ENCODE data around the gene PPIB. TPM values are rescaled to one million over a fixed set of nuclear protein-coding genes. Genes with fewer than 3 reads are reported as not detected.

Gene PPIB
- total RNA-seq, 2 experiments from 2014 or later = 308 to 386 TPM

GRCh38 chr15:64153480-64154367 lies 9.1 kb downstream of the PPIB start:
- H3K27me3 Mint-ChIP-seq = peaks cover 11% of the 10 kb centered on the region
- DNase-seq = peak; percentile 95
- peaks cover 35% of the 10 kb centered on the region for H3K4me1 Mint-ChIP-seq
- CTCF ChIA-PET = interaction anchor here (0.6 to 2.9 kb wide), 39 partner anchors 8 to 666 kb away, joined by 3 to 29 read pairs (median 4); partner anchors contain the start of genes CIAO2A, PPIB and SNX1
- peak; percentile 86 for ATAC-seq
- peak overlapping the region; percentile 54 for H3K4me3 Mint-ChIP-seq
- no peaks in the 10 kb centered on the region for H3K9me3 Mint-ChIP-seq (ENCODE audit: low read depth)
- peaks cover 25% of the 10 kb centered on the region for H3K36me3 Mint-ChIP-seq
- H3K27ac Mint-ChIP-seq = peak overlapping the region; percentile 76

GRCh38 chr15:64152507-64153387 lies 10.1 kb downstream of the PPIB start:
- H3K9me3 Mint-ChIP-seq (ENCODE audit: low read depth) = no peaks in the 10 kb centered on the region

GRCh38 chr15:64151727-64152506 lies 10.9 kb downstream of the PPIB start, which contains the start of gene SNX22:
Gene SNX22 (plus strand): TSS chr15:64151731. CDS start chr15:64151776, 45 bp downstream.
- ATAC-seq (peak; percentile 7), DNase-seq (no peak)
- H3K27ac Mint-ChIP-seq = no peak within 1 kb of the TSS
- peak within 1 kb of the TSS; percentile 71 for H3K4me3 Mint-ChIP-seq
- CTCF ChIA-PET = interaction anchor here (1.2 to 2.9 kb wide), 8 partner anchors 11 to 542 kb away, joined by 3 to 29 read pairs (median 9); partner anchors contain the start of genes CIAO2A and PPIB
- H3K27me3 Mint-ChIP-seq = peaks cover 11% of the 10 kb centered on the region
- H3K4me1 Mint-ChIP-seq = peaks cover 28% of the 10 kb centered on the region
- no peaks in the 10 kb centered on the region for H3K9me3 Mint-ChIP-seq (ENCODE audit: low read depth)
- H3K36me3 Mint-ChIP-seq = peaks cover 12% of the 10 kb centered on the region

More at GRCh38 chr15:64152507-64153387, 10.1 kb downstream of the PPIB start:
- CTCF ChIA-PET = interaction anchor here (0.6 to 2.9 kb wide), 37 partner anchors 7 to 665 kb away, joined by 3 to 29 read pairs (median 4); partner anchors contain the start of genes CIAO2A, PPIB and SNX1
- no peak overlapping the region for H3K4me3 Mint-ChIP-seq
- H3K4me1 Mint-ChIP-seq = peaks cover 28% of the 10 kb centered on the region
- ATAC-seq (no peak), DNase-seq (no peak)
- H3K27ac Mint-ChIP-seq = no peak overlapping the region
- peaks cover 18% of the 10 kb centered on the region for H3K36me3 Mint-ChIP-seq
- peaks cover 11% of the 10 kb centered on the region for H3K27me3 Mint-ChIP-seq

- H3K4me3 Mint-ChIP-seq = no peak overlapping the region
- H3K27ac Mint-ChIP-seq = no peak overlapping the region
- ATAC-seq = no peak
These were observed 12.8 kb downstream of the PPIB start for GRCh38 chr15:64149893-64150578.

GRCh38 chr15:64149424-64149823 lies 13.4 kb downstream of the PPIB start:
- peaks cover 28% of the 10 kb centered on the region for H3K4me1 Mint-ChIP-seq
- H3K4me3 Mint-ChIP-seq = peak overlapping the region; percentile 25
- ATAC-seq = no peak
- peak; percentile 62 for DNase-seq
- peaks cover 11% of the 10 kb centered on the region for H3K27me3 Mint-ChIP-seq
- CTCF ChIA-PET = interaction anchor here (0.6 to 1.9 kb wide), 8 partner anchors 32 to 567 kb away, joined by 3 to 9 read pairs (median 4); partner anchors contain the start of gene SNX1
- peak overlapping the region; percentile 63 for H3K27ac Mint-ChIP-seq
- peaks cover 2% of the 10 kb centered on the region for H3K36me3 Mint-ChIP-seq
- no peaks in the 10 kb centered on the region for H3K9me3 Mint-ChIP-seq (ENCODE audit: low read depth)

More at GRCh38 chr15:64149893-64150578, 12.8 kb downstream of the PPIB start:
- Mint-ChIP-seq H3K9me3 (ENCODE audit: low read depth) (no peaks in the 10 kb centered on the region), H3K36me3 (peaks cover 4% of the 10 kb centered on the region), H3K4me1 (peaks cover 28% of the 10 kb centered on the region), H3K27me3 (peaks cover 11% of the 10 kb centered on the region)
- CTCF ChIA-PET = interaction anchor here (0.6 to 1.9 kb wide), 9 partner anchors 31 to 566 kb away, joined by 3 to 9 read pairs (median 4); partner anchors contain the start of gene SNX1
- no peak for DNase-seq

GRCh38 chr15:64148581-64148980 lies 14.2 kb downstream of the PPIB start:
- peaks cover 11% of the 10 kb centered on the region for H3K27me3 Mint-ChIP-seq
- peaks cover 2% of the 10 kb centered on the region for H3K36me3 Mint-ChIP-seq
- CTCF ChIA-PET = interaction anchor here (0.9 to 1.9 kb wide), 2 partner anchors 38 to 539 kb away, joined by 3 to 6 read pairs; no protein-coding TSS in a partner anchor
- peaks cover 27% of the 10 kb centered on the region for H3K4me1 Mint-ChIP-seq
- no peak overlapping the region for H3K27ac Mint-ChIP-seq
- no peaks in the 10 kb centered on the region for H3K9me3 Mint-ChIP-seq (ENCODE audit: low read depth)
- ATAC-seq = no peak
- DNase-seq = no peak
- H3K4me3 Mint-ChIP-seq = no peak overlapping the region

GRCh38 chr15:64148168-64148567 lies 14.7 kb downstream of the PPIB start:
- Mint-ChIP-seq H3K4me1 (peaks cover 22% of the 10 kb centered on the region), H3K36me3 (peaks cover 2% of the 10 kb centered on the region), H3K4me3 (no peak overlapping the region), H3K27me3 (peaks cover 7% of the 10 kb centered on the region), H3K9me3 (ENCODE audit: low read depth) (no peaks in the 10 kb centered on the region), H3K27ac (no peak overlapping the region)
- CTCF ChIA-PET = interaction anchor here (0.9 to 1.9 kb wide), 2 partner anchors 37 to 538 kb away, joined by 3 to 6 read pairs; no protein-coding TSS in a partner anchor
- ATAC-seq (no peak), DNase-seq (no peak)

- no peak for ATAC-seq
- no peak for DNase-seq
- CTCF ChIA-PET = interaction anchor here (0.5 to 1.3 kb wide), 3 partner anchors 8 to 469 kb away, joined by 3 read pairs; no protein-coding TSS in a partner anchor
- Mint-ChIP-seq H3K27ac (no peak overlapping the region), H3K9me3 (ENCODE audit: low read depth) (no peaks in the 10 kb centered on the region), H3K36me3 (peaks cover 3% of the 10 kb centered on the region), H3K4me1 (peaks cover 15% of the 10 kb centered on the region), H3K4me3 (no peak overlapping the region), H3K27me3 (no peaks in the 10 kb centered on the region)
These were observed 15.7 kb downstream of the PPIB start for GRCh38 chr15:64146885-64147681.

- H3K27me3 Mint-ChIP-seq = no peaks in the 10 kb centered on the region
- H3K9me3 Mint-ChIP-seq (ENCODE audit: low read depth) = no peaks in the 10 kb centered on the region
- H3K36me3 Mint-ChIP-seq = peaks cover 3% of the 10 kb centered on the region
- CTCF ChIA-PET = interaction anchor here (1.1 to 1.3 kb wide), 2 partner anchors 14 to 468 kb away, joined by 3 read pairs; no protein-coding TSS in a partner anchor
- DNase-seq (no peak), ATAC-seq (no peak)
- no peak overlapping the region for H3K4me3 Mint-ChIP-seq
- no peak overlapping the region for H3K27ac Mint-ChIP-seq
- peaks cover 15% of the 10 kb centered on the region for H3K4me1 Mint-ChIP-seq
These were observed 16.3 kb downstream of the PPIB start for GRCh38 chr15:64146520-64146884.

- H3K27ac Mint-ChIP-seq = no peak overlapping the region
- H3K27me3 Mint-ChIP-seq = no peaks in the 10 kb centered on the region
- no peak for ATAC-seq
- no peak overlapping the region for H3K4me3 Mint-ChIP-seq
- peaks cover 14% of the 10 kb centered on the region for H3K4me1 Mint-ChIP-seq
- no peak for DNase-seq
- CTCF ChIA-PET = interaction anchor here (1.1 to 1.6 kb wide), 2 partner anchors 8 to 14 kb away, joined by 3 to 6 read pairs; no protein-coding TSS in a partner anchor
- no peaks in the 10 kb centered on the region for H3K9me3 Mint-ChIP-seq (ENCODE audit: low read depth)
- peaks cover 3% of the 10 kb centered on the region for H3K36me3 Mint-ChIP-seq
These were observed 16.8 kb downstream of the PPIB start for GRCh38 chr15:64146041-64146440.

Data from activated CD8-positive, alpha-beta memory T cell treated with anti-CD3 and anti-CD28 coated beads, Interleukin-2, amount 10 ng/mL, durations not matched to agents 7 days and 5 days (primary cell).